ENCODE measurements around the gene S100A11. TPM values are rescaled to one million over a fixed set of nuclear protein-coding genes. Genes with fewer than 3 reads are reported as not detected.

Gene S100A11
- total RNA-seq, 1 experiment from 2014 or later, result 302 TPM

- peaks cover 24 to 26% of the 10 kb centered on the region in 2 experiments for H3K4me1 Mint-ChIP-seq
- H2AFZ ChIP-seq (ENCODE audit: low read length), result no peak overlapping the region
Measured at GRCh38 chr1:152022474-152022873, 14.3 kb downstream of the S100A11 start.

More at GRCh38 chr1:152022474-152022873, 14.3 kb downstream of the S100A11 start:
- Histone ChIP-seq H4K20me1 (ENCODE audit: control insufficient read depth, insufficient read depth, insufficient read length) (no peaks in the 10 kb centered on the region), H3K56ac (ENCODE audit: insufficient read length, low read depth, low read length) (no peak overlapping the region), H3K4ac (ENCODE audit: low read depth, low read length) (no peak overlapping the region), H3K23me2 (ENCODE audit: insufficient read length, low read depth, low read length, poor library complexity, severe bottlenecking) (no peaks in the 10 kb centered on the region), H3K79me2 (ENCODE audit: insufficient read depth, low read length) (no peaks in the 10 kb centered on the region), H4K5ac (ENCODE audit: insufficient read length, low read depth, low read length) (no peak overlapping the region), H3K4me2 (ENCODE audit: insufficient read depth, insufficient read length, low read length) (no peak overlapping the region), H3K27ac (ENCODE audit: insufficient read length, low read depth, low read length) (no peak overlapping the region), H2BK12ac (ENCODE audit: insufficient read length, low read depth, low read length) (no peak overlapping the region), H3K23ac (ENCODE audit: insufficient read length, low read depth, low read length) (no peak overlapping the region), H3K18ac (ENCODE audit: insufficient read length, low read depth, low read length) (no peak overlapping the region), H4K8ac (replicated peaks; ENCODE audit: insufficient read length, low read depth, low read length) (no peak overlapping the region), H3K27me3 (ENCODE audit: insufficient read depth, low read length) (no peaks in the 10 kb centered on the region), H2BK20ac (ENCODE audit: low read depth, low read length, poor library complexity, severe bottlenecking) (no peak overlapping the region), H3K79me1 (ENCODE audit: insufficient read depth, low read depth, low read length, poor library complexity, severe bottlenecking) (no peaks in the 10 kb centered on the region), H4K91ac (ENCODE audit: insufficient read length, low read depth, low read length) (no peak overlapping the region), H2BK5ac (ENCODE audit: insufficient read length, low read length) (no peak overlapping the region), H3K14ac (ENCODE audit: insufficient read depth, low read length) (no peak overlapping the region), H2AK5ac (ENCODE audit: insufficient read length, low read length) (no peak overlapping the region), H3K9ac (ENCODE audit: extremely low read depth, insufficient read length, low read length) (no peak overlapping the region), H3K4me1 (ENCODE audit: insufficient read depth, low read length) (no peaks in the 10 kb centered on the region), H2BK15ac (ENCODE audit: low read depth, low read length) (no peak overlapping the region), H2BK120ac (ENCODE audit: low read depth, low read length, poor library complexity, severe bottlenecking) (no peak overlapping the region), H3K9me3 (ENCODE audit: control insufficient read depth, low read depth, low read length) (no peaks in the 10 kb centered on the region), H3T11ph (ENCODE audit: low read length) (no peak overlapping the region)
- TF ChIP-seq CTCF (conservative IDR thresholded peaks at IDR 0.05), result no peak
- no CpG with 5 or more reads among the region's 3 CpGs for WGBS (ENCODE audit: extremely low coverage, insufficient read length, low lambda C conversion rate)
- Mint-ChIP-seq H3K9me3 (no peaks in the 10 kb centered on the region), H3K4me3 (no peak overlapping the region), H3K36me3 (ENCODE audit: insufficient read depth in 1 of 3, low read depth in 3 of 3) (no peaks in the 10 kb centered on the region), H3K27me3 (ENCODE audit: low read depth) (no peaks in the 10 kb centered on the region), H3K27ac (no peak overlapping the region; a peak in 1 of 7 replicates)
- no peak for DNase-seq
